ENCODE measurements around the gene APOBEC4. TPM values are rescaled to one million over a fixed set of nuclear protein-coding genes. Genes with fewer than 3 reads are reported as not detected.
"Not testable (repeated sequence)": the region's sequence is repeated elsewhere in the genome, so short reads cannot be mapped to it uniquely, and the experiment has no call there.

APOBEC4 gene
- total and polyA plus RNA-seq, 2 donors = not detected

GRCh38 chr1:183686229-183686628 is 33.1 kb upstream of the APOBEC4 start:
- Histone ChIP-seq H3K27ac (ENCODE audit: low read depth) (no peak overlapping the region), H3K4me3 (ENCODE audit: low read depth, low read length) (no peak overlapping the region), H3K36me3 (ENCODE audit: insufficient read depth) (no peaks in the 10 kb centered on the region), H3K4me1 (ENCODE audit: insufficient read depth) (no peaks in the 10 kb centered on the region)
- no peak for DNase-seq (ENCODE audit: extremely low spot score)

GRCh38 chr1:183685112-183685713 is 32.1 kb upstream of the APOBEC4 start:
- no peak for DNase-seq (ENCODE audit: extremely low spot score)
- 30% methylated on average over 3 of the region's 3 CpGs for WGBS
- Histone ChIP-seq H3K4me1 (ENCODE audit: insufficient read depth) (no peaks in the 10 kb centered on the region), H3K27ac (ENCODE audit: low read depth) (no peak overlapping the region), H3K4me3 (ENCODE audit: low read depth, low read length) (no peak overlapping the region), H3K36me3 (ENCODE audit: insufficient read depth) (no peaks in the 10 kb centered on the region)

GRCh38 chr1:183679363-183679762 is 26.2 kb upstream of the APOBEC4 start:
- not testable (repeated sequence) for H3K36me3 ChIP-seq (ENCODE audit: insufficient read depth); H3K27ac ChIP-seq (ENCODE audit: low read depth); DNase-seq (ENCODE audit: extremely low spot score); H3K4me1 ChIP-seq (ENCODE audit: insufficient read depth); H3K4me3 ChIP-seq (ENCODE audit: low read depth, low read length)
- WGBS = 97% methylated on average over 4 of the region's 4 CpGs

- H3K27ac ChIP-seq (ENCODE audit: low read depth) = no peak overlapping the region
- H3K4me3 ChIP-seq (ENCODE audit: low read depth, low read length) = no peak overlapping the region
- no peak for DNase-seq (ENCODE audit: extremely low spot score)
- 84% methylated on average over 3 of the region's 3 CpGs for WGBS
- H3K4me1 ChIP-seq (ENCODE audit: insufficient read depth) = no peaks in the 10 kb centered on the region
- H3K36me3 ChIP-seq (ENCODE audit: insufficient read depth) = no peaks in the 10 kb centered on the region
These were observed 25.7 kb upstream of the APOBEC4 start for GRCh38 chr1:183678819-183679218.

- Histone ChIP-seq H3K4me1 (ENCODE audit: insufficient read depth) (no peaks in the 10 kb centered on the region), H3K4me3 (ENCODE audit: low read depth, low read length) (no peak overlapping the region), H3K27ac (ENCODE audit: low read depth) (no peak overlapping the region), H3K36me3 (ENCODE audit: insufficient read depth) (no peaks in the 10 kb centered on the region)
- 55% methylated on average over 2 of the region's 2 CpGs for WGBS
- no peak for DNase-seq (ENCODE audit: extremely low spot score)
These were observed 23.6 kb upstream of the APOBEC4 start for GRCh38 chr1:183676586-183677189.

- no peak overlapping the region for H3K4me3 ChIP-seq (ENCODE audit: low read depth, low read length)
- H3K27ac ChIP-seq (ENCODE audit: low read depth) = no peak overlapping the region
- no peaks in the 10 kb centered on the region for H3K36me3 ChIP-seq (ENCODE audit: insufficient read depth)
- no peaks in the 10 kb centered on the region for H3K4me1 ChIP-seq (ENCODE audit: insufficient read depth)
- WGBS = 95% methylated on average over 3 of the region's 3 CpGs
- DNase-seq (ENCODE audit: extremely low spot score) = no peak
These were observed 22.9 kb upstream of the APOBEC4 start for GRCh38 chr1:183675883-183676585.

- H3K4me3 ChIP-seq (ENCODE audit: low read depth, low read length) = no peak overlapping the region
- no peak overlapping the region for H3K27ac ChIP-seq (ENCODE audit: low read depth)
- DNase-seq (ENCODE audit: extremely low spot score) = no peak
- no peaks in the 10 kb centered on the region for H3K4me1 ChIP-seq (ENCODE audit: insufficient read depth)
- H3K36me3 ChIP-seq (ENCODE audit: insufficient read depth) = no peaks in the 10 kb centered on the region
These were observed 22.3 kb upstream of the APOBEC4 start for GRCh38 chr1:183675381-183675780.

GRCh38 chr1:183674886-183675285 is 21.8 kb upstream of the APOBEC4 start:
- no peak for DNase-seq (ENCODE audit: extremely low spot score)
- Histone ChIP-seq H3K27ac (ENCODE audit: low read depth) (no peak overlapping the region), H3K36me3 (ENCODE audit: insufficient read depth) (no peaks in the 10 kb centered on the region), H3K4me1 (ENCODE audit: insufficient read depth) (no peaks in the 10 kb centered on the region), H3K4me3 (ENCODE audit: low read depth, low read length) (no peak overlapping the region)
- 78% methylated on average over 2 of the region's 2 CpGs for WGBS

- 58% methylated on average over 1 of the region's 1 CpG for WGBS
- Histone ChIP-seq H3K27ac (ENCODE audit: low read depth) (no peak overlapping the region), H3K4me1 (ENCODE audit: insufficient read depth) (no peaks in the 10 kb centered on the region), H3K36me3 (ENCODE audit: insufficient read depth) (no peaks in the 10 kb centered on the region), H3K4me3 (ENCODE audit: low read depth, low read length) (no peak overlapping the region)
- DNase-seq (ENCODE audit: extremely low spot score) = peak; percentile 37
These were observed 21.2 kb upstream of the APOBEC4 start for GRCh38 chr1:183674339-183674738.

GRCh38 chr1:183673605-183674323 is 20.6 kb upstream of the APOBEC4 start:
- 93% methylated on average over 2 of the region's 2 CpGs for WGBS
- Histone ChIP-seq H3K4me1 (ENCODE audit: insufficient read depth) (no peaks in the 10 kb centered on the region), H3K27ac (ENCODE audit: low read depth) (no peak overlapping the region), H3K36me3 (ENCODE audit: insufficient read depth) (no peaks in the 10 kb centered on the region), H3K4me3 (ENCODE audit: low read depth, low read length) (no peak overlapping the region)
- no peak for DNase-seq (ENCODE audit: extremely low spot score)

- no peak for DNase-seq (ENCODE audit: extremely low spot score)
- no peak overlapping the region for H3K27ac ChIP-seq (ENCODE audit: low read depth)
- H3K4me1 ChIP-seq (ENCODE audit: insufficient read depth) = no peaks in the 10 kb centered on the region
- no peak overlapping the region for H3K4me3 ChIP-seq (ENCODE audit: low read depth, low read length)
- 98% methylated on average over 1 of the region's 1 CpG for WGBS
- H3K36me3 ChIP-seq (ENCODE audit: insufficient read depth) = no peaks in the 10 kb centered on the region
These were observed 17.1 kb upstream of the APOBEC4 start for GRCh38 chr1:183670169-183670568.

- no peak for DNase-seq (ENCODE audit: extremely low spot score)
- Histone ChIP-seq H3K4me3 (ENCODE audit: low read depth, low read length) (no peak overlapping the region), H3K4me1 (ENCODE audit: insufficient read depth) (no peaks in the 10 kb centered on the region), H3K36me3 (ENCODE audit: insufficient read depth) (no peaks in the 10 kb centered on the region), H3K27ac (ENCODE audit: low read depth) (no peak overlapping the region)
- 88% methylated on average over 3 of the region's 3 CpGs for WGBS
These were observed 3.2 kb upstream of the APOBEC4 start for GRCh38 chr1:183656355-183656754.

- no peaks in the 10 kb centered on the region for H3K36me3 ChIP-seq (ENCODE audit: insufficient read depth)
- 9% methylated on average over 4 of the region's 4 CpGs for WGBS
- H3K4me3 ChIP-seq (ENCODE audit: low read depth, low read length) = no peak overlapping the region
- H3K4me1 ChIP-seq (ENCODE audit: insufficient read depth) = no peaks in the 10 kb centered on the region
- no peak for DNase-seq (ENCODE audit: extremely low spot score)
- no peak overlapping the region for H3K27ac ChIP-seq (ENCODE audit: low read depth)
These were observed 2.5 kb upstream of the APOBEC4 start for GRCh38 chr1:183655562-183656075.

- H3K4me3 ChIP-seq (ENCODE audit: low read depth, low read length) = no peak overlapping the region
- H3K27ac ChIP-seq (ENCODE audit: low read depth) = no peak overlapping the region
- no peaks in the 10 kb centered on the region for H3K4me1 ChIP-seq (ENCODE audit: insufficient read depth)
- no peaks in the 10 kb centered on the region for H3K36me3 ChIP-seq (ENCODE audit: insufficient read depth)
- DNase-seq (ENCODE audit: extremely low spot score) = no peak
These were observed 1.6 kb upstream of the APOBEC4 start for GRCh38 chr1:183654706-183655105.

All from urinary bladder (tissue), 4 donors.